HG02973 (cell line): ENCODE measurements around the gene NEURL1B.
"Not testable (repeated sequence)": the region's sequence is repeated elsewhere in the genome, so short reads cannot be mapped to it uniquely, and the experiment has no call there.

Experiments used
- ATAC-seq: cut with Tn5 transposase; IDR thresholded peaks from one replicate; pipeline ENCODE4 v1.9.1; 2021; ENCODE audit warnings: moderate library complexity; ENCODE audit not compliant: unreplicated experiment

Gene NEURL1B

DNA sequence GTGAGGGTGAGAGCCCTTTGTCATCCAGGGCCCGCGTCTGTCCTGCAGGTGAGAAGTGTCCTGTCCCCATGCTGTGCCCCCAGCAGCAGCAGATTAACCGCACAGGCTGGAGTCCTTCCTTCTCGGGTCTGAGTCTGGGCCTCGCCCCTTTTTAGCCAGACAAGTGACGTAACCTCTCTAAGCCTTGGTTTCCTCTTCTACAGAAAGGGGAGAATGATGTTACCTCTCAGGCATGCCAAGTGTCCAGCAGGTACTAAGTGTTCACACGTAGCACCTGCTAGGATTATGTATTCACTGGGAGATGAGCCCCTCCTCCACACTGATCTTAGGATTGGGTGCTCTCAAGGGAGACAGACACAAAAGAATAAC lies 6.9 kb downstream of the NEURL1B start:
- no peak for ATAC-seq

DNA sequence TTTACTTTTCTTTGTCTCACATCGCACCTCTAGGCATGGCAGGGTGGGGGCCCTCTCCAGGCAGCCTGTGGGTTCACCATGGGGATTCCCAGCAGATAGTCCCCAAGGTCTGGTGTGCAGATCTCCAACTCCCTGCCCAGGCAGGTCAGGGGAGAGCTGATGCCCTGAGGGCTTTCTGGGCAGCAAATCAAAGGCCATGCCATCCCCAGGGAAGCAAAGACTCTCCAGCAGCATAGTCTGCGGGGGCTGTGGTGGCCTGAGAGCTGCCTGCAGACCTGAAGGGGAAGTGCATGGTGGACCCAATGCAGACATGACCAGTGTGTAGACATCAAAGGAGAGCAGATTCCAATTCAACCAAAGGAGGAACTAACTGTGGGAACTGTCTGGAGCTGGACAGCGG lies 7.7 kb downstream of the NEURL1B start:
- no peak for ATAC-seq

DNA sequence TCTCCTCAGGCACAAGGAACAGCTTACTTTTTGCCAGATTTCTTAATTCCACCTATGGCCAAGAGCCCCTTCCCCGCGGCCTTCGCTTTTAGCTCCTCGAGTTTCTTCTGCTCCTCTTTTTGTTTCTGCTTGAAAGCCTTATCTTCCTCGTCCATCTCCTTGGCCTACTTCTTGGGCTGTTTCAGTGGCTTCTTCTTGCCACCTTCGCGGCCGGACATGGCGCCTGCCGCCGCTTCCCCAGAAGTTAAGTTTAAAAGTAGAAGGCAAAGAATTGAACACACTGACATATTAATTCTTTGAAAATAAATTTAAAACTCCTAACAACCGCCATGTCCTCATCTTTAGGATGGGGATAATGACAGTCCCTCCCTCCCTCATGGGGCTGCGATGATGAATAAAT lies 15.4 kb downstream of the NEURL1B start:
- ATAC-seq = not testable (repeated sequence)

DNA sequence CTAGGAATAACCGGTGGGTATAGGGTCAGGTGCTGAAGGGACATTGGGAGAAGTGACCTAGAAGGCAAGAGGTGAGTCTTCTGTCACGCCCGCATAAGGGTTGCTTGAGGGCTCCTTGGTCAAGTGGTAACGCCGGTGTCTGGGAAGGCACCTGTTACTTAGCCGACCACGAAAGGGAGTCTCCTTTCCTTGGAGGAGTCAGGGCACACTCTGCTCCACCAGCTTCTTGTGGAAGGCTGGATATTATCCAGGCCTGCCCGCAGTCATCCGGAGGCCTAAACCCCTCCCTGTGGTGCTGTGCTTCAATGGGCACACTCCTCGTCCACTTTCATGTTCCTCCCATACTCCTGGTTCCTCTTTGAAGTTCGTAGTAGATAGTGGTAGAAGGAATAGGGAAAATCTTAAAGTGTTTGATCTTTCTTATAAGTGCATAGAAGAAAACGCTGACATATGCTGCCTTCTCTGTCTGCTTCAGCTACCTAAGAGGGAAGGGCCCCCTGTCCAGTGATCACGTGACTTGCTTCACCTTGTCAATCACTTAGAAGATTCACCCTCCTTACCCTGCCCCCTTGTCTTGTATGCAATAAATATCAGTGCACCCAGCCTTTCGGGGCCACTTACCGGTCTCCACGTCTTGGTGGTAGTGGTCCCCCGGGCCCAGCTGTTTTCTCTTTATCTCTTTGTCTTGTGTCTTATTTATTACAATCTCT lies 16.6 kb downstream of the NEURL1B start:
- ATAC-seq = not testable (repeated sequence)

DNA sequence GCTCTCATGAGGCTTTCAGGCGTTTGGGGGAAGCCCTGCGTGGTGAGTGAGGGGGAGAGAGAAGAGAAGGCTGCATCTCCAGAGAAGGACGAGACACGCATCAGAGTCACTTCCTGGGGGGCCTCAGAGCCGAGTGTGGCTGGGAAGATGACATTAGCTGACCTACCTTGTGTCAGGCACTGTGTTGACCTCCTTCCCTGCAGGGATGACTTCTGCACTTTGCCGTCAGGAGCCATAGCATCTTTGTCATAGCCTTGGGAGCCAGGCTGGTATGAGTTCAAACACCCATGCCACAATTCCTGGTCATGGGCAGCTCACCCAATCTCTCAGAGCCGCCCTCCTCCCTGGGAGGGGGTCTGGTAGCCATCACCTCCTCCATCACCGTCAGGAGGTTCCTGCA lies 17.3 kb downstream of the NEURL1B start:
- ATAC-seq = no peak

DNA sequence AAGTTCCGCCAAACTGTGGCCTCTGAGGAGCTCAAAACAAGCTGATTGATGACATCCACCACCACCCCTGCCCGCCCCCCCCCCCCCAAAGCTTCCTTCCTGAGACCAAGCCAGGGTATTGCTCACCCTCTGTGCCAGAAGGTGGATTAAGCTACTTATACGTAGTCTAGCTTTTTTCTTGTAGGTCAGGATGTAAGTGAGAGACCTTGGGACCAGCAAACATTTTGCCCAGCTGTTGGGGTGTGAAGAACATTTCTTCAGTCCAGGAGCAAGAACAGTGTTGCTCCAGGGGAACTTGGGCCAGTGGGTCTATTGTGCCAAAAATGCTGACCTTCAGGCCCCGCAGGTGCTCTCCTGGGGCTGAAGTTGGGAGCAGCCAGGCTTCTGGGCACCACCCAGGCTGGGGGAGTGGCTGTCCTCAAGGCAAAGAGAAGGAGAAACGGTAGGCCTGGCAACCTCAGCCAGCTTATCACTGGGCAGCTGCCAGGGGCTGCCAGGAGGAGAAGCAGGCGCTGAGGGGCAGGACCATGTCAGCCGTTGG lies 18.0 kb downstream of the NEURL1B start:
- ATAC-seq = no peak

DNA sequence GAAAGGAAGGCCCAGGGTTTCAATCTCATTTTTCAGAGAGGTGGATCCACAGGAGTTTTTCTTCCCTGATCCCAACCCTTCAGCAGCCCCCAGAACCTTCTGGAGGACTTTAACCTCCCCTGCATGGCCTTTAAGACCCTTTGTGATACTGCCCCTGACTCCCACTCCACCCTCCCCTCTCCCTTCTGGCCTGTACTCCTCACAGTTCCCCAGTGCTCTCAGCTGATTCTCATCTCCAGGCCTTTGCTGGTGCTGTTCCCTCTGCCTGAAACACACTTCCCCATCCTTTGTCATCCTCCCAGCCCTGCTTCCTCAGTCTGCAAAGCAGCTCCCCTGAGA lies 18.5 kb downstream of the NEURL1B start:
- no peak for ATAC-seq

DNA sequence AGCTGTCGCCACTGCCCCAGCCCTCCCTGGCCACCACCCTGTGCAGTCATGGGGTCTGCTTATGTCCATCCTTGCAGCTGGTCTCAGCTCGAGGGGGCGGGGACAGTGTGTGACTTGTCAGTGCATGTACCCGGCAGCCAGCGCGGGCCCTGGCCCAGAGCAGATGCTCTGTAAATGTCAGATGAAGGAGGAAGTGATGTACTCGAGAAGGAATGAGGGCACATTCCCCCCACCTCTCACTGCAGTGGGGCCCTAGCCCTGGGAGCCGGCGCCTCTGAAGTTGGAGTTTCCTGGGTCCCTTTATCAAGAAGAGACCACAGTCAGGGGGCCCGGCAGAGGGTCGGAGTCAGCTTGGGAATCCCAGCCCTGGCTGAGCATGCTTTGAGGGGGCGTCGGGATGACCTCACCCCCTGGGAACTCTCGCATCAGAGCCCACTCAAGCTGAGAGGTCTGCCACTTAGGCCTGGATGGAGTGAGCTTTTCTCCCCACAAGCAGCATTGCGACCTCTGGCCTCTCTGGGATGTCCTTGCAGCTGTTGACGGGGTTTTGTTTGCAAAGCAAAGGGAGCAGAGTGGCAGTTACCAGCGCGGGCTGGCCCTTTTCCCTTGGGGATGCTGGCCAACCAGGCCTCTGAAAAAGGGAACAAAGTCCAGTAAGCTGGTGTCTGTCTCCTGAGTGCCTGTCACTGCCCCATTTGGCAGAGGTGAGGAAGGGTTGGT lies 19.0 kb downstream of the NEURL1B start:
- ATAC-seq = no peak

DNA sequence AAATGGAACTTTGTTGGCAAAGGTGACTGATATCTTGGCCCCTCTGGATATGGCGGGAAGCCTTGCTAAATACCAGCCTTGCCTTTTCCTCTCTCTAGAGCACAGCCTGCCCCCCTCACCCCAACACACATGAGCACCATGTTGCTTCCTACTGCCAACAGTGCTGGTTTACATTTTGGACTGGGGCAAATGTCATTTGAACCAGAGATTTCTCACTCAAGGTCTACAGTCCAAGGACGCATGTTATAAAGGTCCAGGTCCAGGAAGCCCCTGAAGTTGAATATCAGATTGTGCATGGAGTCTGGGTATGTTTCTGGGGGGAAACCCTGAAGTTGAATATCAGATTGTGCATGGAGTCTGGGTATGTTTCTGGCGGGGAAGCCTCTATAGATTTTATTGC lies 19.9 kb downstream of the NEURL1B start:
- ATAC-seq = no peak

DNA sequence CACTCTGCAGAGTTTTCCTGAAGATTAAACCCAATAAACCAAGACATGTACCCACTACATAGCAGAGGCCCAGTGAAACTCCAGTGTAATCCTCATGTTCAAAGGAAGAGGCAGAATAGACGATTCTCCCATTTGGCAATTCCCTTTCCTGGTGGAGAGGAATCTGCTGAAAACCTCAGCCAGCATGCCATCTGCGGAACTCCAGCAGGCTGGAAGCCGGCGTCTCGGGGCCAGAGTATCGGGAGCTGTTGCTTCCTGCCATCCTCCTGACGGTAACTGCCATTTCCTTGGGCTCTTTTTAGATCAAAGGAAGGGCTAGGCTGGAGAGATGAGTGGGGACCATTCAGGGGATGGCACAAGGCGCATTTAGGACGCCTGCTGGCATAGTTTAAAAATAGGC lies 20.5 kb downstream of the NEURL1B start:
- ATAC-seq = no peak

DNA sequence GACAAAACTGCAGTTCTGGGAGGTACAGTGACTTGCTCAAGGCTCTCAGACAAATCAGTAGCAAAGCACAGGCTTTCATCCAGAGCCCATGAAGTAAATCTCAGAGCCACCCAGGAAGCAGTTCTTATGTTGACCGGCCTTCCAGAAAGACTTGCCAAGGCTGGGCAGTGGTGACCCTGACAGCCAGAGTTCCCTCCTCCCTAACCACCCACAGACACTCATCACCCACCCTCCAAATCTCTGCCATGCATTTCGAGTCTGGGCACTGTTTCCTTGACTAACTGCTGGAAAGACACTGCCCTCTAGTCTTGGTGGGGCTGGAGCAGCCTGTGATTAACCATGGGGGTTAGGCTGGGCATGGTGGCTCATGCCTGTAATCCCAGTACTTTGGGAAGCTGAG lies 21.5 kb downstream of the NEURL1B start:
- ATAC-seq = no peak

DNA sequence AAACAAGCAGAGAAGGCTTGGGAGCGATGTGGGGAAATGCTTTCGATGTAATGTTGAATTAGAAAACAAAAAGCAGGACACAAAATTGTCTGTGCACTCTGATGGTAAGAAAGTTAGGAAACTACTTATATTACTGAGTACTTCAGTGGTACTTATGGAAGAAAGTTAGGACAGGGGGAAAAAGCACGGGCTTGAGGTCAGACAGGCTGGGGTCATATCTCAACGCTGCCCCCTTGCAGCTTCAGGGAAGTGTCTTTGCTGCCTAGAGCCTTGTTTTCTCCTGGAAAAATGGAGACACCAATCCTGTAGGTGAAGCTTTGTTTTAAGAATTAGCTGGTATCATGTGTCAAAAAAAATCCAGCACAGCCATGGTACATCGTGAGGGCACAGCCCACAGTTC lies 23.0 kb downstream of the NEURL1B start:
- no peak for ATAC-seq

DNA sequence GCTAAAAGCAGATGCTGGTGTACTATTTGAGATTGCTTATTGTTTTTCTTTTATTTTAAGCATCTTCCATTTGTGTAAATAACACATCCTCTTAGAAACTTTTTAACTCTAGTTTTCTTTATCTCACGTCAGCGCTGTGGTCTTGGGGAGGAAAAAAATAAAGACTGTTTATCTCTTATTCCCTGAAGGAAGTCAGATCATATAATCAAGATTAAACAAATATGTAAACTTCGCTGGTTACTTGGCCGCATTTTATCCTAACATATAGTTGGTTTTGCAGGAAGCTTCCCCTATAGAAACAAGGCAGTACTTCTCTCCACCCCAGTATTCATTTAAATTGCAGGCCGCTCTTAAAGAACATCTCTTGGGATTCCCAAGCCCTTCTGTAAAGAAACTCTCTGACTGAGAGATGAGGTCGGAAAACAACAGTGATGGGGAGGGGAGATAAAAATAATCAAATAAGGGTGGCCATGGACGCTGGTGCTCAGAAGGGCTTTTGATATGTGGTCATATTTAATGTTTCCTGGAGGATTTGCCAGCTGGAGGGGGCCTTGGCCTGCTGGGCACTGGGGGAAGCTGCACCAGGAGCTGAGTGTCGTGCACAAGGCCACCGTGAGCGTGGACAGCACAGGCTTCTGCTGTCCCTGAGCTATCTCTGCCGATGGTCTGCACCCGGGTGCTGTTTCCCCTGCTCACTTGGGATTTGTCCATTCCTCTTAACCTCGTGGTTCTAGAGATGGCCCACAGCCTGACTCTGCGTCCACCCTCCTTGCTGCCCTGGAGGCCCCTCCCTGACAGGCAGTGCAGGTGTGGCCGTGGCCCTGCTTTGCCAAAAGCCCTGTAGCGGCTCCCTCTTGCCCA lies 23.8 kb downstream of the NEURL1B start:
- ATAC-seq = no peak

DNA sequence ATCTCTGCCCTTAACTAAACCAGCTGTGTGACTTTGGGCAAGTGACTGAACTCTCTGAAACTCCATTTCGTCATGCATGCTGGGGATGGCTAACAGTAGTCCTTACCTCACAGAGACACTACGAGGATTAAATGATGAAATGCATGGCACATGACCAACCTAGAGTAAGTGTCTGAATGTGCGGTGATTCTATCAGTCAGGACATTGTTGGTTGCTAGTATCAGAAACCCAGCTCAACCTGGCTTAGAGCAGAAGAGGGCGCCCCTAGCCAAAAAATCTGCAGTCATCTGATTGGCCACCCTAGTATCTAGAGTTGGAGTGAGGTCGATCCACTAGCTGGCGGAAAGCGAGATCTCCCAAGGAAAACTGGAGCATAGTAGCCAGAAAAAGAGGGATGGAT lies 25.2 kb downstream of the NEURL1B start:
- ATAC-seq = no peak

DNA sequence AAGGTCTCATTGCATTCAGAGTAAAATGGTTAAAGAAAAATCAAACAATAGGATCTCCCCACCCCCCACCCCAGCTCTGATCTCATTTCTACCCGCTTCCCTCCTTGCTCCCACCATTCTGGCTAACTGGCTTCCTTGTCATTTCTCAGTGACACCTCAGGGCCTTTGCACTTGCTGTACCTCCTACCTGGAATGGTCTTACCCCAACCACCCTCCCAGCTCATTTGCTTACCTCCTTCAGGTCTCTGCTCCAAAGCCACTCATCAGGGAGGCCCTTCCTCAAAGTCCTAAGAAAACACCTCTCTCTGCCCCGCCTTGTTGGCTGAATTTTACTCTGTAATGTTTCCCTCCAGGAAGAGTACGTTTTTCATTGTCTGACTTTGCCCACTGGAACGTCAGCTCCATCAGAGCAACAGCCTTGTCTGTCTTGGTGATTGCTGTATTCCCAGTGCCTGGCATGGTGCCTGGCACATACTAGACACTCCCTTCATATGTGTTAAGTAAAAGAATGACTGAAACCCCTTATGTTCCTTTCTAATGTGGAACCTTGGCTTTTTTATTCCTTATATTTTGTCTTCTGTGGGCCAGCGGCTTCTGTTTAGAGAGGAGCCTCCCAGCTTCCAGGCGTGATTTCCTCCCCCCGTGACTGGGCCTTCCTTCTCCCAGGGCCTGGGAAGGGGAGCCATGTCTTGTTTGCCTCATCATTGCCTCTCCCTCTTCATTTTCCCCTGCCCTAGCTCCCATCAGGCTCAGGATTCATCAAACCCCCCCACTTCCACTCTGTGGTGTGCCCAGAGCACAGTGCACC lies 26.9 kb downstream of the NEURL1B start:
- no peak for ATAC-seq

DNA sequence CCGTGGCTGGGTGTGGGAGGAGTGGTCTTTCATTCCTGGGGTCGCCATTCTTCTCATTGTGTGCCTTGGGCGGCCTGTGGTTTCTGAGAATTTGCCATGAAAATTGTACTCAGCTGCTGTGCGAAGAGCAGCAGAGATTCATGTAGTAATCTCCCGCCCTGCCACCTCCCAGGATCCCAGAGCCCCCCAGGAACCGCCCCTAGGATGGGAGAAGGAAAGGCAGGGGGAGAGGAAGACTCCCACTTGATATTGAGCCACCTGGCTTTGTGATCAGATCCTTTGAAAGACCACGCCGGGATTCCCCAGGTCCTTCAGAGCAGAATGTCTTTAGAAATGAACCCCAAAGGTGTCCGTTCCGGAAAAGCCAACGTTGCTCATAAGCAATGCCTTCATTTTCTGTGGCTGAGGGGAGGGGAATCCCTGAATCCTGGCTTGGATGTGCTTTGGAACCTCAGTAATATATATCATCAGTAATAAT lies 27.6 kb downstream of the NEURL1B start:
- ATAC-seq = no peak

DNA sequence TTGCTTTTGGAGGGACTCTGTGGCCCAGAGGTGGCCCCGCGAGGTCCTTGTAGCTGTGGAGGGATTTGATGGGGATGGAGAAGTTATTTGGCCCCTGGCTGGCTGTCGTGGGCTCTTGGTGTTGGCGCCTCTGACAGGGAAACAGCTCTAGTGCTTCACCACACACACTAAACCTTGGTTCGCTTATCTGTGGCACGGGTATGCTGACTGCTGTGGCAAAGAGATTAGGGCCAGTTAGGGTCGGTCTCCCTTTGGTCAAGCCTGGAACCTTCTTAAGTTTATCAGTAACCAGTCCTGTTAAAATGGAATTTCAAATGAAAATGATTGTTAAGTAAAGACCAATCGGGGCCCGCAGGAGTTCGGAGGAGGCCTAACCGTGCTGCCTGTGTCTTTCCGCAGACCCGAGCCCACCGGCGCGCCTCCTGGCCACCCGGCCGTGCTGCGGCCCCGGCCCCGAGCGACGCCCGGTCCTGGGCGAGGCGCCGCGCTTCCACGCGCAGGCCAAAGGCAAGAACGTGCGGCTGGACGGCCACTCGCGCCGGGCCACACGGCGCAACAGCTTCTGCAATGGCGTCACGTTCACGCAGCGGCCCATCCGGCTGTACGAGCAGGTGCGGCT lies 28.4 kb downstream of the NEURL1B start:
- ATAC-seq = no peak

DNA sequence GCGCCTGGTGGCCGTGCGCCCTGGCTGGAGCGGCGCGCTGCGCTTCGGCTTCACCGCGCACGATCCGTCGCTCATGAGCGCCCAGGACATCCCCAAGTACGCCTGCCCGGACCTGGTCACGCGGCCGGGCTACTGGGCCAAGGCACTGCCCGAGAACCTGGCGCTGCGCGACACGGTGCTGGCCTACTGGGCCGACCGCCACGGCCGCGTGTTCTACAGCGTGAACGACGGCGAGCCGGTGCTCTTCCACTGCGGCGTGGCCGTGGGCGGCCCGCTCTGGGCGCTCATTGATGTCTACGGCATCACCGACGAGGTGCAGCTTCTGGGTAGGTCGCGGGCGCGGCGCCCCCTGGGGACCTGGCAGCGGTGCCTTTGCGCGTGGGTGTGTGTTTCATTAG lies 28.9 kb downstream of the NEURL1B start:
- ATAC-seq = no peak

DNA sequence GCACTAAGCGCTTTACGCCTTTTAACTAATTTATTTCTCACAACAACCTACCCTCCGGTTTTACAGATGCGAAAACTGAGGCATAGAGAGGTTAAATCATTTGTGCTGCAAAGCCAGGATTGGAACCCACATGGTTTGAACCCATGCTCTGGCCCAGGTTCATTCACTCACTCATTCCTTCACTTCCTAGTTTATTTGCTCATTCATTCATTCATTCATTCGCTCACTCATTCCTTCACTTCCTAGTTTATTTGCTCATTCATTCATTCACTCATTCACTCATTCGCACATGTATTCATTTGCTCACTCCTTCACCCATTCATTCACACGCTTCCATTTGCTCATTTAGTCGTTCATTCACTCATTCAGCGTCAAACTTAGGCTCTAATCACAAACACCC lies 29.4 kb downstream of the NEURL1B start:
- no peak for ATAC-seq

DNA sequence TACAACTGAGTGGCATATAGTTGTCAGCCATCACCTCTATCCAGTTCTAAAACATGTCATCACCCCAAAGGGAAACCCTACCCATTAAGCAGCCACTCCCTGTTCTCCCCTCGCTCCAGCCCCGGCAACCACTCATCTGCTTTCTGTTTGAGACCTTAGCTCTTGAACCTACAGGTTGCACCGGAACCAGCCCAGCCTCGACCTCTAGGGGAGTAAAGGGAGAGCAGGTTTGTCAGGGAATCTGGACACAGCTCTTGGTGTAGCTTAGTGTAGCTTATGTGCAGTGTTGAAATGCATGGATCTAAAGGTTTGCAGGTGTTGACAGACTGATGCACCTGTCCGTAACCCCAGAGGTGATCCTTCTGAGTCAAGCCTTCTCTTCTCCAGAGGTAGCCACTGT lies 30.0 kb downstream of the NEURL1B start:
- no peak for ATAC-seq
